Stimulated activated CD4-positive, alpha-beta T cell treated with anti-CD3 and anti-CD28 coated beads, Interleukin-4, amount 100 ng/mL, for 4 hours (primary cell): ENCODE data around the gene NOP56.
A peak's percentile ranks its signal among the peaks of the same experiment; 100 is the strongest.

ENCODE experiments used
- DNase-seq, 2 experiments: peaks; one replicate each; pipeline ENCODE4 v3.0.0-alpha.2; 2020

Gene NOP56

GRCh38 chr20:2651772-2652723, at the start of gene NOP56:
NOP56 (plus strand) TSS chr20:2652632; CDS start chr20:2652661, 29 bp downstream.
- DNase-seq, result peak; percentile 92 to 96

- no peak for DNase-seq
These were observed 49.7 kb upstream of the NOP56 start for GRCh38 chr20:2602746-2603145.

- DNase-seq, result no peak
These were observed 48.5 kb upstream of the NOP56 start for GRCh38 chr20:2603816-2604505.

GRCh38 chr20:2604506-2604835, 48.0 kb upstream of the NOP56 start:
- no peak for DNase-seq

GRCh38 chr20:2606507-2607006, 45.9 kb upstream of the NOP56 start:
- no peak for DNase-seq

- no peak for DNase-seq
These were observed 42.1 kb upstream of the NOP56 start for GRCh38 chr20:2610326-2610725.

- no peak for DNase-seq
These were observed 41.3 kb upstream of the NOP56 start for GRCh38 chr20:2610941-2611720.

GRCh38 chr20:2612073-2612472, 40.4 kb upstream of the NOP56 start:
- no peak for DNase-seq

GRCh38 chr20:2616634-2617033, 35.8 kb upstream of the NOP56 start:
- no peak for DNase-seq

- DNase-seq, result no peak
These were observed 35.2 kb upstream of the NOP56 start for GRCh38 chr20:2617099-2617714.

- no peak for DNase-seq
These were observed 33.6 kb upstream of the NOP56 start for GRCh38 chr20:2618815-2619214.

- no peak for DNase-seq
These were observed 33.1 kb upstream of the NOP56 start for GRCh38 chr20:2619337-2619736.

- no peak for DNase-seq
These were observed 32.4 kb upstream of the NOP56 start for GRCh38 chr20:2619961-2620595.

- no peak for DNase-seq
These were observed 28.2 kb upstream of the NOP56 start for GRCh38 chr20:2624190-2624589.

- DNase-seq, result no peak
These were observed 27.4 kb upstream of the NOP56 start for GRCh38 chr20:2625062-2625461.

GRCh38 chr20:2626853-2627541, 25.4 kb upstream of the NOP56 start:
- no peak for DNase-seq

- DNase-seq, result no peak
These were observed 21.2 kb upstream of the NOP56 start for GRCh38 chr20:2631228-2631627.

GRCh38 chr20:2633381-2633780, 19.1 kb upstream of the NOP56 start:
- DNase-seq, result no peak

GRCh38 chr20:2637246-2637645, 15.2 kb upstream of the NOP56 start:
- DNase-seq, result no peak

GRCh38 chr20:2640260-2640659, 12.2 kb upstream of the NOP56 start:
- DNase-seq, result no peak

GRCh38 chr20:2640899-2641298, 11.5 kb upstream of the NOP56 start:
- no peak for DNase-seq

- DNase-seq, result no peak
These were observed 8.7 kb upstream of the NOP56 start for GRCh38 chr20:2643708-2644107.
